Stimulated activated CD4-positive, alpha-beta T cell treated with anti-CD3 and anti-CD28 coated beads, Interleukin-12 subunit alpha, Interleukin-12 subunit beta, amount 100 ng/mL, for 24 hours (primary cell): ENCODE measurements around the gene CCDC86.

Experiments used
- DNase-seq, 2 experiments: peaks; one replicate each; pipeline ENCODE4 v3.0.0-alpha.2; 2020; ENCODE audit warnings: low read depth in 2 of 2

The CCDC86 gene

GRCh38 chr11:60852982-60853950, 11.4 kb downstream of the CCDC86 start:
- DNase-seq = no peak

- DNase-seq = no peak
Observed at GRCh38 chr11:60854140-60854846, 12.4 kb downstream of the CCDC86 start.

GRCh38 chr11:60854847-60855725, 13.2 kb downstream of the CCDC86 start:
- DNase-seq = no peak

GRCh38 chr11:60855726-60856633, 14.1 kb downstream of the CCDC86 start, which contains the start of gene PTGDR2:
Gene PTGDR2 (minus strand): TSS chr11:60855950. CDS start chr11:60853722, 2,228 bp downstream.
- no peak for DNase-seq

GRCh38 chr11:60857378-60858232, 15.7 kb downstream of the CCDC86 start:
- DNase-seq = no peak

GRCh38 chr11:60858236-60858635, 16.3 kb downstream of the CCDC86 start:
- no peak for DNase-seq

GRCh38 chr11:60858731-60859464, 17.0 kb downstream of the CCDC86 start:
- DNase-seq = no peak

- DNase-seq = no peak
Observed at GRCh38 chr11:60859616-60860250, 17.8 kb downstream of the CCDC86 start.

GRCh38 chr11:60860943-60861342, 19.0 kb downstream of the CCDC86 start:
- no peak for DNase-seq

- no peak for DNase-seq
Observed at GRCh38 chr11:60862171-60862570, 20.3 kb downstream of the CCDC86 start.

GRCh38 chr11:60863550-60864521, 21.9 kb downstream of the CCDC86 start:
- DNase-seq = no peak

GRCh38 chr11:60864856-60865513, 23.1 kb downstream of the CCDC86 start:
- DNase-seq = no peak

GRCh38 chr11:60866911-60867870, 25.3 kb downstream of the CCDC86 start, which contains the start of gene ZP1:
Gene ZP1 (plus strand): TSS chr11:60867542. CDS start chr11:60867562, 20 bp downstream.
- no peak for DNase-seq

GRCh38 chr11:60867871-60868681, 26.2 kb downstream of the CCDC86 start:
- no peak for DNase-seq
